HL-60 (cell line): Measurements from ENCODE around the gene RNF145.
"Not testable (repeated sequence)": the region's sequence is repeated elsewhere in the genome, so short reads cannot be mapped to it uniquely, and the experiment has no call there.

Experiments used
- DNase-seq, 2 experiments: peaks; one replicate each; pipeline ENCODE4 v3.0.0-alpha.2; 2010 to 2020; ENCODE audit warnings: low read depth in 1 of 2, low spot score in 1 of 2
- H3K27ac ChIP-seq: fragments of 250-450 bp; sonication (Bioruptor Pico); replicated peaks from 2 replicates; pipeline ENCODE4 v1.5.1; 2020; ENCODE audit warnings: mild to moderate bottlenecking, moderate library complexity
- H3K27me3 ChIP-seq: fragments of 250-450 bp; sonication (Bioruptor Pico); 2 replicates; pipeline ENCODE4 v1.5.1; 2021; ENCODE audit warnings: mild to moderate bottlenecking, moderate library complexity; ENCODE audit not compliant: insufficient read depth, poor library complexity, severe bottlenecking
- H3K4me3 ChIP-seq: replicated peaks from 2 replicates; pipeline ENCODE4 v1.5.1; 2011; ENCODE audit warnings: mild to moderate bottlenecking, control low read depth, low read length; ENCODE audit not compliant: insufficient read depth
- CTCF ChIP-seq: IDR thresholded peaks from one replicate; pipeline ENCODE4 v1.5.1; 2011; ENCODE audit warnings: low read length, control low read depth, inconsistent platforms; ENCODE audit not compliant: insufficient read depth
- GABPA ChIP-seq: IDR thresholded peaks from 2 replicates; pipeline ENCODE4 v1.6.1; 2012; ENCODE audit warnings: low read depth
- POLR2AphosphoS5 ChIP-seq: IDR thresholded peaks from 2 replicates; pipeline ENCODE4 v1.6.1; 2012; ENCODE audit warnings: low read depth
- REST ChIP-seq: IDR thresholded peaks from 2 replicates; pipeline ENCODE4 v1.6.1; 2012; ENCODE audit warnings: low read depth; ENCODE audit not compliant: insufficient replicate concordance
- SPI1 ChIP-seq: IDR thresholded peaks from 2 replicates; pipeline ENCODE4 v1.6.1; 2012; ENCODE audit warnings: low read depth, mild to moderate bottlenecking, borderline replicate concordance

The RNF145 gene

GRCh38 chr5:159241946-159242552, 32.7 kb upstream of the RNF145 start:
- Histone ChIP-seq H3K4me3 (no peak overlapping the region), H3K27ac (no peak overlapping the region), H3K27me3 (no peaks in the 10 kb centered on the region)
- no peak for DNase-seq
- TF ChIP-seq GABPA (no peak), SPI1 (no peak), REST (no peak), CTCF (no peak), POLR2AphosphoS5 (no peak)

GRCh38 chr5:159240301-159240870, 31.0 kb upstream of the RNF145 start:
- Histone ChIP-seq H3K4me3 (no peak overlapping the region), H3K27me3 (no peaks in the 10 kb centered on the region), H3K27ac (no peak overlapping the region)
- no peak for TF ChIP-seq CTCF
- peak in 1 of 2 experiments; percentile 25 for DNase-seq

- DNase-seq, H3K27ac ChIP-seq, H3K4me3 ChIP-seq, H3K27me3 ChIP-seq: not testable (repeated sequence)
Observed at GRCh38 chr5:159235871-159236520, 26.6 kb upstream of the RNF145 start.

- TF ChIP-seq SPI1, result no peak
- no peak for TF ChIP-seq REST
- no peak for TF ChIP-seq POLR2AphosphoS5
- TF ChIP-seq CTCF, result no peak
- no peak for TF ChIP-seq GABPA
- no peak for DNase-seq
Observed at GRCh38 chr5:159231167-159231566, 21.8 kb upstream of the RNF145 start.

More at GRCh38 chr5:159231167-159231566, 21.8 kb upstream of the RNF145 start:
- H3K27me3 ChIP-seq, result no peaks in the 10 kb centered on the region
- no peak overlapping the region for H3K4me3 ChIP-seq
- no peak overlapping the region for H3K27ac ChIP-seq
